Measurements from ENCODE around the gene CSNK1G3.

The CSNK1G3 gene

GRCh38 chr5:123540534-123540933, 28.6 kb downstream of the CSNK1G3 start:
- Histone ChIP-seq H3K36me3 (ENCODE audit: control insufficient read depth, insufficient read depth, low read length) (no peaks in the 10 kb centered on the region), H3K4me1 (ENCODE audit: control insufficient read depth, insufficient read depth, low read length) (no peaks in the 10 kb centered on the region), H3K9ac (ENCODE audit: low read depth, low read length) (no peak overlapping the region), H3K27me3 (ENCODE audit: control insufficient read depth, insufficient read depth, low read length) (no peaks in the 10 kb centered on the region), H3K4me3 (ENCODE audit: low read depth, low read length) (no peak overlapping the region), H3K9me3 (ENCODE audit: control insufficient read depth, insufficient read depth, low read length) (no peaks in the 10 kb centered on the region)

- H3K4me1 ChIP-seq (ENCODE audit: control insufficient read depth, insufficient read depth, low read length), result no peaks in the 10 kb centered on the region
These were observed 31.5 kb downstream of the CSNK1G3 start for GRCh38 chr5:123543438-123543837.

GRCh38 chr5:123545506-123545905, 33.5 kb downstream of the CSNK1G3 start:
- H3K4me1 ChIP-seq (ENCODE audit: control insufficient read depth, insufficient read depth, low read length), result no peaks in the 10 kb centered on the region
- H3K36me3 ChIP-seq (ENCODE audit: control insufficient read depth, insufficient read depth, low read length), result no peaks in the 10 kb centered on the region
- no peak overlapping the region for H3K9ac ChIP-seq (ENCODE audit: low read depth, low read length)
- no peaks in the 10 kb centered on the region for H3K27me3 ChIP-seq (ENCODE audit: control insufficient read depth, insufficient read depth, low read length)
- no peak overlapping the region for H3K4me3 ChIP-seq (ENCODE audit: low read depth, low read length)
- H3K9me3 ChIP-seq (ENCODE audit: control insufficient read depth, insufficient read depth, low read length), result no peaks in the 10 kb centered on the region

More at GRCh38 chr5:123543438-123543837, 31.5 kb downstream of the CSNK1G3 start:
- Histone ChIP-seq H3K27me3 (ENCODE audit: control insufficient read depth, insufficient read depth, low read length) (no peaks in the 10 kb centered on the region), H3K36me3 (ENCODE audit: control insufficient read depth, insufficient read depth, low read length) (no peaks in the 10 kb centered on the region), H3K4me3 (ENCODE audit: low read depth, low read length) (no peak overlapping the region), H3K9ac (ENCODE audit: low read depth, low read length) (no peak overlapping the region), H3K9me3 (ENCODE audit: control insufficient read depth, insufficient read depth, low read length) (no peaks in the 10 kb centered on the region)

GRCh38 chr5:123546657-123547056, 34.7 kb downstream of the CSNK1G3 start:
- Histone ChIP-seq H3K9me3 (ENCODE audit: control insufficient read depth, insufficient read depth, low read length) (no peaks in the 10 kb centered on the region), H3K9ac (ENCODE audit: low read depth, low read length) (no peak overlapping the region), H3K4me1 (ENCODE audit: control insufficient read depth, insufficient read depth, low read length) (no peaks in the 10 kb centered on the region), H3K36me3 (ENCODE audit: control insufficient read depth, insufficient read depth, low read length) (no peaks in the 10 kb centered on the region), H3K27me3 (ENCODE audit: control insufficient read depth, insufficient read depth, low read length) (no peaks in the 10 kb centered on the region), H3K4me3 (ENCODE audit: low read depth, low read length) (no peak overlapping the region)

GRCh38 chr5:123549256-123549904, 37.4 kb downstream of the CSNK1G3 start:
- Histone ChIP-seq H3K9ac (ENCODE audit: low read depth, low read length) (no peak overlapping the region), H3K27me3 (ENCODE audit: control insufficient read depth, insufficient read depth, low read length) (no peaks in the 10 kb centered on the region), H3K4me1 (ENCODE audit: control insufficient read depth, insufficient read depth, low read length) (no peaks in the 10 kb centered on the region), H3K36me3 (ENCODE audit: control insufficient read depth, insufficient read depth, low read length) (no peaks in the 10 kb centered on the region), H3K9me3 (ENCODE audit: control insufficient read depth, insufficient read depth, low read length) (no peaks in the 10 kb centered on the region), H3K4me3 (ENCODE audit: low read depth, low read length) (no peak overlapping the region)

- no peaks in the 10 kb centered on the region for H3K36me3 ChIP-seq (ENCODE audit: control insufficient read depth, insufficient read depth, low read length)
- peaks cover 5% of the 10 kb centered on the region for H3K4me1 ChIP-seq (ENCODE audit: control insufficient read depth, insufficient read depth, low read length)
- no peaks in the 10 kb centered on the region for H3K9me3 ChIP-seq (ENCODE audit: control insufficient read depth, insufficient read depth, low read length)
- H3K27me3 ChIP-seq (ENCODE audit: control insufficient read depth, insufficient read depth, low read length), result no peaks in the 10 kb centered on the region
- H3K4me3 ChIP-seq (ENCODE audit: low read depth, low read length), result no peak overlapping the region
- no peak overlapping the region for H3K9ac ChIP-seq (ENCODE audit: low read depth, low read length)
These were observed 42.6 kb downstream of the CSNK1G3 start for GRCh38 chr5:123554601-123555000.

- Histone ChIP-seq H3K9ac (ENCODE audit: low read depth, low read length) (no peak overlapping the region), H3K4me3 (ENCODE audit: low read depth, low read length) (no peak overlapping the region), H3K27me3 (ENCODE audit: control insufficient read depth, insufficient read depth, low read length) (no peaks in the 10 kb centered on the region), H3K9me3 (ENCODE audit: control insufficient read depth, insufficient read depth, low read length) (no peaks in the 10 kb centered on the region), H3K4me1 (ENCODE audit: control insufficient read depth, insufficient read depth, low read length) (peaks cover 5% of the 10 kb centered on the region), H3K36me3 (ENCODE audit: control insufficient read depth, insufficient read depth, low read length) (no peaks in the 10 kb centered on the region)
These were observed 45.9 kb downstream of the CSNK1G3 start for GRCh38 chr5:123557907-123558306.

GRCh38 chr5:123558762-123559433, 46.9 kb downstream of the CSNK1G3 start:
- Histone ChIP-seq H3K9ac (ENCODE audit: low read depth, low read length) (no peak overlapping the region), H3K27me3 (ENCODE audit: control insufficient read depth, insufficient read depth, low read length) (no peaks in the 10 kb centered on the region), H3K36me3 (ENCODE audit: control insufficient read depth, insufficient read depth, low read length) (no peaks in the 10 kb centered on the region), H3K4me1 (ENCODE audit: control insufficient read depth, insufficient read depth, low read length) (peaks cover 5% of the 10 kb centered on the region), H3K4me3 (ENCODE audit: low read depth, low read length) (no peak overlapping the region), H3K9me3 (ENCODE audit: control insufficient read depth, insufficient read depth, low read length) (no peaks in the 10 kb centered on the region)

- Histone ChIP-seq H3K27me3 (ENCODE audit: control insufficient read depth, insufficient read depth, low read length) (no peaks in the 10 kb centered on the region), H3K4me1 (ENCODE audit: control insufficient read depth, insufficient read depth, low read length) (peaks cover 5% of the 10 kb centered on the region), H3K9ac (ENCODE audit: low read depth, low read length) (no peak overlapping the region), H3K9me3 (ENCODE audit: control insufficient read depth, insufficient read depth, low read length) (no peaks in the 10 kb centered on the region), H3K4me3 (ENCODE audit: low read depth, low read length) (no peak overlapping the region), H3K36me3 (ENCODE audit: control insufficient read depth, insufficient read depth, low read length) (no peaks in the 10 kb centered on the region)
These were observed 47.4 kb downstream of the CSNK1G3 start for GRCh38 chr5:123559434-123559775.

- H3K27me3 ChIP-seq (ENCODE audit: control insufficient read depth, insufficient read depth, low read length), result no peaks in the 10 kb centered on the region
These were observed 49.3 kb downstream of the CSNK1G3 start for GRCh38 chr5:123561230-123561629.

GRCh38 chr5:123571927-123572326, 60.0 kb downstream of the CSNK1G3 start:
- no peak overlapping the region for H3K4me3 ChIP-seq (ENCODE audit: low read depth, low read length)
- H3K9me3 ChIP-seq (ENCODE audit: control insufficient read depth, insufficient read depth, low read length), result no peaks in the 10 kb centered on the region
- peaks cover 5% of the 10 kb centered on the region for H3K4me1 ChIP-seq (ENCODE audit: control insufficient read depth, insufficient read depth, low read length)
- H3K9ac ChIP-seq (ENCODE audit: low read depth, low read length), result no peak overlapping the region
- no peaks in the 10 kb centered on the region for H3K27me3 ChIP-seq (ENCODE audit: control insufficient read depth, insufficient read depth, low read length)
- no peaks in the 10 kb centered on the region for H3K36me3 ChIP-seq (ENCODE audit: control insufficient read depth, insufficient read depth, low read length)

More at GRCh38 chr5:123561230-123561629, 49.3 kb downstream of the CSNK1G3 start:
- Histone ChIP-seq H3K4me1 (ENCODE audit: control insufficient read depth, insufficient read depth, low read length) (peaks cover 5% of the 10 kb centered on the region), H3K36me3 (ENCODE audit: control insufficient read depth, insufficient read depth, low read length) (no peaks in the 10 kb centered on the region), H3K9ac (ENCODE audit: low read depth, low read length) (no peak overlapping the region), H3K9me3 (ENCODE audit: control insufficient read depth, insufficient read depth, low read length) (no peaks in the 10 kb centered on the region), H3K4me3 (ENCODE audit: low read depth, low read length) (no peak overlapping the region)

- Histone ChIP-seq H3K36me3 (ENCODE audit: control insufficient read depth, insufficient read depth, low read length) (no peaks in the 10 kb centered on the region), H3K9ac (ENCODE audit: low read depth, low read length) (no peak overlapping the region), H3K4me1 (ENCODE audit: control insufficient read depth, insufficient read depth, low read length) (peaks cover 6% of the 10 kb centered on the region)
These were observed 66.4 kb downstream of the CSNK1G3 start for GRCh38 chr5:123578390-123578789.

More at GRCh38 chr5:123578390-123578789, 66.4 kb downstream of the CSNK1G3 start:
- Histone ChIP-seq H3K27me3 (ENCODE audit: control insufficient read depth, insufficient read depth, low read length) (no peaks in the 10 kb centered on the region), H3K9me3 (ENCODE audit: control insufficient read depth, insufficient read depth, low read length) (no peaks in the 10 kb centered on the region), H3K4me3 (ENCODE audit: low read depth, low read length) (no peak overlapping the region)

All from iPS-15b (cell line).